ENCODE data around the gene CDCP1. TPM values are rescaled to one million over a fixed set of nuclear protein-coding genes. Genes with fewer than 3 reads are reported as not detected.

The CDCP1 gene
- total RNA-seq, 4 donors from 2014 or later, result 29.7 to 68.3 (median 61.5) TPM

GRCh38 chr3:45171283-45171682 lies 25.1 kb upstream of the CDCP1 start:
- no peaks in the 10 kb centered on the region for H3K36me3 ChIP-seq
- H3K9me3 ChIP-seq, result no peaks in the 10 kb centered on the region
- H3K4me3 ChIP-seq, result no peak overlapping the region
- no peak overlapping the region for H3K27ac ChIP-seq
- TF ChIP-seq POLR2A (IDR thresholded peaks at IDR 0.05), result no peak
- TF ChIP-seq CTCF (IDR thresholded peaks at IDR 0.05), result no peak
- DNase-seq, result no peak
- peaks cover 0 to 8% (median 3%) of the 10 kb centered on the region in 4 donors for H3K4me1 ChIP-seq
- no peaks in the 10 kb centered on the region for H3K27me3 ChIP-seq

- DNase-seq, result no peak
- H3K27me3 ChIP-seq, result no peaks in the 10 kb centered on the region
- no peaks in the 10 kb centered on the region for H3K9me3 ChIP-seq
- H3K4me1 ChIP-seq, result peaks cover 0 to 8% (median 3%) of the 10 kb centered on the region in 4 donors
- no peak for TF ChIP-seq POLR2A (IDR thresholded peaks at IDR 0.05)
- no peak for TF ChIP-seq CTCF (IDR thresholded peaks at IDR 0.05)
- no peaks in the 10 kb centered on the region for H3K36me3 ChIP-seq
- H3K4me3 ChIP-seq, result no peak overlapping the region
- no peak overlapping the region for H3K27ac ChIP-seq
Observed at GRCh38 chr3:45170096-45170495, 23.9 kb upstream of the CDCP1 start.

DNA sequence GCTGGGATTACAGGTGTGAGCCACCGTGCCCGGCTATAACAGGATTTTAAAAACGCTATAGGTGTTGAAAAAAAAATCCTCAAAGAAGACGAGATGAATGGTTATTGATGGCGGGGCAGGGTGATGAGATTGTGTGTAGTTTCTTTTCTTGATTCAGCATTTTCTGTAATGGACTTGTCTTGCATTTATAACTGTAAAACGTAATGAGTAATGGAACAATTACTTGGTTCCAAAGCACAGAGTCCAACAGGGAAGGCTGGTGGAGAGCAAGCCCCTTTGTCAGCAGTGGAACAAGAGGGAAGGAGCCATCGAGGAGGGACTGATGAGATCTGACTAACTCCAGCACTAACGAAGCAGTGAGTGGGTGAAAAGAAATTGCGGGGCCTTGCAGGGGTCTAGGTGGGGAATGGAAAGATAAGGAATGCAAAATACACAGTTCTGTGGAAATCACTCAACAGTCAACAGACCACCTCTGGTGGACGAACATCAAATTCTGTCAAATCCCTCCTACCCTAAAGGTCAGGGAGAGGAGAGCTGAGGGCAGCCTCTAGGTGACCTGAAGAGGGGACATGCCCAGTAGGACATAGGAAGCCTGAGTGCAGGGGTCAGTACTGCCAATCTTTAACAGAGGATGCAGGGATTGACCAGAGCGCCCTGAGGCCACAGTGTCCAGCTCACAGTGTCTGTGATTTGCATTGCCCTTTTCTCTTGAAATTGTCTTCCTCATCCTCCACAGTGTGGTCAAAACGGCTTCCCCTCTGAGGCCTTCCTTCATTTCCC lies 23.1 kb upstream of the CDCP1 start:
- H3K27ac ChIP-seq, result no peak overlapping the region
- H3K4me1 ChIP-seq, result peaks cover 0 to 8% (median 3%) of the 10 kb centered on the region in 4 donors
- H3K9me3 ChIP-seq, result no peaks in the 10 kb centered on the region
- H3K27me3 ChIP-seq, result no peaks in the 10 kb centered on the region
- no peak for DNase-seq
- no peak overlapping the region for H3K4me3 ChIP-seq
- H3K36me3 ChIP-seq, result no peaks in the 10 kb centered on the region
- no peak for TF ChIP-seq CTCF (IDR thresholded peaks at IDR 0.05)
- TF ChIP-seq POLR2A (IDR thresholded peaks at IDR 0.05), result no peak

- Histone ChIP-seq H3K27me3 (no peaks in the 10 kb centered on the region), H3K4me3 (no peak overlapping the region), H3K36me3 (no peaks in the 10 kb centered on the region), H3K4me1 (peaks cover 0 to 8% (median 3%) of the 10 kb centered on the region in 4 donors), H3K27ac (no peak overlapping the region), H3K9me3 (no peaks in the 10 kb centered on the region)
- TF ChIP-seq CTCF (IDR thresholded peaks at IDR 0.05) (no peak), POLR2A (IDR thresholded peaks at IDR 0.05) (no peak)
- no peak for DNase-seq
Observed at GRCh38 chr3:45168451-45168850, 22.3 kb upstream of the CDCP1 start.

DNA sequence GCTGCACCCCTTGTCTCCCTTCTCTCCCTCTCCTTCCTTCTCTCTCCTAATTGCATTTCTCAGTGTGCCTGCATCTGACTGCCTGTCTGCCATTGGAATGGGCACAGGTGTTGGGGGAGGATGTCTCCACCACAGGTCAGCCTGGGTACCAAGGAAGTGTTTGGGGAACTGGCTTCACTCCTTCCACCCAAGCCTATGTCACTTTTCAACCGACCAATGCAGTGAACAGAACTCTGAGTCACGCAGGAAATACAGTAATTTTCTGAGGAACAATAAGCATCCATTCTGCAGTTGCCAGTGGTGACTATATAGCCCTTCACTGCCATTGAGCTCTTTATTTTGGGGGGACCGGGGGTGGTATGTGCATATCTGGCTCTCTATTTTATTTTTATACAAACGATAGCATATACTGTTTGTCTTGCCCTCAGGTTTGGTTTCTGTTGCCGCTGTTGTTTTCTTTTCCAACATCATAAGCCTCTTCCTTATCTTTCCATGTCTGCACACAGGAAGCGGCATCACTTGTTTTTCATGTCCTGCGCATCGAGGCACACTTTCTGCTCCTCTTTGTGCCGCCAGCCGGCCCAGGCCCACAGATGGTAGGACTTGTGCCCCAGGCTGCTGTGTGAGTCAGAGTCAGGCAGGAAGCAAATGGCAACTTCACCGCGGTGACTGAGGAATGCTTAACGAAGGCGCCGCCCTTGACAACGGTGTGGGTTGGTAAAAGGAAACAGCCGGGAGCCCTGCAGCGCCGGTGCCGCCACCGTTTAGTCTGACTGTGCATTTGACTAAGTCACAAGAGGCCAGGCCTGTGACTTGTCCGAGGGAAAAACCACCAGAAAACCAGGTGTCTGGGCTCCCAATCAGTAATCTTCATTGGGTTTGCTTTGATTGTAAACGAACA lies 21.1 kb upstream of the CDCP1 start:
- Histone ChIP-seq H3K27ac (peak overlapping the region in 2 of 4 donors; percentile 33 to 36), H3K4me1 (peaks cover 0 to 8% (median 3%) of the 10 kb centered on the region in 4 donors), H3K9me3 (no peaks in the 10 kb centered on the region), H3K36me3 (no peaks in the 10 kb centered on the region), H3K4me3 (no peak overlapping the region), H3K27me3 (no peaks in the 10 kb centered on the region)
- TF ChIP-seq CTCF (IDR thresholded peaks at IDR 0.05) (peak in 1 of 6 experiments; percentile 13), POLR2A (IDR thresholded peaks at IDR 0.05) (no peak)
- peak; percentile 48 to 94 (median 92) for DNase-seq
